SK-N-MC (cell line): ENCODE data around the gene PPP2CA.

Source experiments
- EZH2 ChIP-seq: fragments of 200-600 bp; sonication (generic); IDR thresholded peaks from one replicate; pipeline ENCODE4 v1.6.1; 2017; ENCODE audit warnings: antibody characterized with exemption
- POLR2AphosphoS5 ChIP-seq: IDR thresholded peaks from 2 replicates; pipeline ENCODE4 v1.6.1; 2012; ENCODE audit warnings: mild to moderate bottlenecking, low read depth, low read length, borderline replicate concordance

- TF ChIP-seq EZH2 (no peak), POLR2AphosphoS5 (no peak)
Observed at GRCh38 chr5:134236820-134237219, 10.9 kb upstream of the PPP2CA start.
